ENCODE results near the gene TLE4. TPM values are rescaled to one million over a fixed set of nuclear protein-coding genes. Genes with fewer than 3 reads are reported as not detected.

Gene TLE4
- total RNA-seq, 4 donors from 2014 or later, result 30.1 to 52.5 (median 38.1) TPM

GRCh38 chr9:79630521-79631403, 59.0 kb downstream of the TLE4 start:
- H3K27me3 ChIP-seq, result no peaks in the 10 kb centered on the region
- no peak overlapping the region for H3K27ac ChIP-seq
- no peaks in the 10 kb centered on the region for H3K4me1 ChIP-seq
- WGBS, 2 donors, result 65 to 69% methylated on average over 5 of the region's 5 CpGs
- TF ChIP-seq, protein P1, sequence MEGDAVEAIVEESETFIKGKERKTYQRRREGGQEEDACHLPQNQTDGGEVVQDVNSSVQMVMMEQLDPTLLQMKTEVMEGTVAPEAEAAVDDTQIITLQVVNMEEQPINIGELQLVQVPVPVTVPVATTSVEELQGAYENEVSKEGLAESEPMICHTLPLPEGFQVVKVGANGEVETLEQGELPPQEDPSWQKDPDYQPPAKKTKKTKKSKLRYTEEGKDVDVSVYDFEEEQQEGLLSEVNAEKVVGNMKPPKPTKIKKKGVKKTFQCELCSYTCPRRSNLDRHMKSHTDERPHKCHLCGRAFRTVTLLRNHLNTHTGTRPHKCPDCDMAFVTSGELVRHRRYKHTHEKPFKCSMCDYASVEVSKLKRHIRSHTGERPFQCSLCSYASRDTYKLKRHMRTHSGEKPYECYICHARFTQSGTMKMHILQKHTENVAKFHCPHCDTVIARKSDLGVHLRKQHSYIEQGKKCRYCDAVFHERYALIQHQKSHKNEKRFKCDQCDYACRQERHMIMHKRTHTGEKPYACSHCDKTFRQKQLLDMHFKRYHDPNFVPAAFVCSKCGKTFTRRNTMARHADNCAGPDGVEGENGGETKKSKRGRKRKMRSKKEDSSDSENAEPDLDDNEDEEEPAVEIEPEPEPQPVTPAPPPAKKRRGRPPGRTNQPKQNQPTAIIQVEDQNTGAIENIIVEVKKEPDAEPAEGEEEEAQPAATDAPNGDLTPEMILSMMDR (IDR thresholded peaks at IDR 0.05), result no peak
- no peak for TF ChIP-seq POLR2A (IDR thresholded peaks at IDR 0.05)
- intact Hi-C loops (cut with DNase I), result no loop called here
- no peak for DNase-seq
- peaks cover 0 to 8% (median 0%) of the 10 kb centered on the region in 3 donors for H3K36me3 ChIP-seq
- no peak overlapping the region for H3K4me3 ChIP-seq
- no peaks in the 10 kb centered on the region for H3K9me3 ChIP-seq

DNA sequence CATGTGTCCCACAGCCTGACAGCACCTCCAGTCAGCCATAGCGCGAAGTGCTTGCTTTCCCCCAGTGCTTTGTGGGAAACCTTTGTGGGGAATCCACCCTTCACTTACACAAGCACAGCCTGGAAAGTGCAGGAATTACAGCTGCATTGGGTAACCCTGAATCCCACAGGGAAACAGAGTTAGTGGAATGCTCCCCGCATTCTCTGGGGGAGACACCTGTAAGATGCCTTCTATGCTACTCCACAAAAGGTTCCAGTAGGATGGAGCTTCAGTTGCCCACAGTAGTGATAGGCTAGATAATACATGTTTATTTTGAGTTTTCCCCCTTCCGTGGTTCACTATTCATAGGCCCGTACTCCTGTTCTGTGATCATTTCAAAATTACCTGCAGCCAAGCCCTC, 60.3 kb downstream of the TLE4 start:
- intact Hi-C loops (cut with DNase I), result no loop called here
- WGBS, 2 donors, result 94 to 95% methylated on average over 5 of the region's 5 CpGs
- no peak for DNase-seq
- TF ChIP-seq POLR2A (IDR thresholded peaks at IDR 0.05), result no peak
- TF ChIP-seq, protein P1 (IDR thresholded peaks at IDR 0.05), result no peak
- Histone ChIP-seq H3K9me3 (no peaks in the 10 kb centered on the region), H3K4me1 (no peaks in the 10 kb centered on the region), H3K36me3 (peaks cover 0 to 8% (median 0%) of the 10 kb centered on the region in 3 donors), H3K27me3 (no peaks in the 10 kb centered on the region), H3K27ac (no peak overlapping the region), H3K4me3 (no peak overlapping the region)

DNA sequence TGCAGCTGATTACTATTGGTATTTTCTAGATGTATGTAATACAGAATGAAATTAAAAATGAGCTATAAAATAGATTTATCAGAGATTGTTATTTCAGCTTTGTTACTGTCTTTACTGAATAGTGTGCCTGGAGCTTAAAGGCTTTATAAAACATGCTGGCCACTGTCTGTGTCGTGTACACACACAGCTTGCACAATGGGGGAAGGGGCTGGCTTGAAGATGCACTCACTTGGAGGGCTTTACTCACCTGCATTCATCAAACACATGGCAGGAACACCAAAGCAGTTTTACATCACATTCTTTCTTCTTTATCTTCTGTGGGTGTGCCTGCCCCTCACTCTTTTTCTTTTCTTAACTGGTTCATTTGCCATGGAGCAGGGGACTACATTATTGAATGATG, 60.9 kb downstream of the TLE4 start:
- intact Hi-C loops (cut with DNase I), result no loop called here
- no peak for TF ChIP-seq POLR2A (IDR thresholded peaks at IDR 0.05)
- TF ChIP-seq, protein P1 (IDR thresholded peaks at IDR 0.05), result no peak
- Histone ChIP-seq H3K36me3 (peaks cover 0 to 2% (median 0%) of the 10 kb centered on the region in 3 donors), H3K9me3 (no peaks in the 10 kb centered on the region), H3K27me3 (no peaks in the 10 kb centered on the region), H3K4me1 (no peaks in the 10 kb centered on the region), H3K4me3 (no peak overlapping the region), H3K27ac (no peak overlapping the region)
- 54 to 62% methylated on average over 1 of the region's 1 CpG for WGBS, 2 donors
- DNase-seq, result no peak

GRCh38 chr9:79633558-79633957, 61.8 kb downstream of the TLE4 start:
- 80 to 88% methylated on average over 3 of the region's 3 CpGs for WGBS, 2 donors

More at GRCh38 chr9:79633558-79633957, 61.8 kb downstream of the TLE4 start:
- intact Hi-C loops (cut with DNase I), result no loop called here
- no peak for DNase-seq
- Histone ChIP-seq H3K4me3 (no peak overlapping the region), H3K4me1 (no peaks in the 10 kb centered on the region), H3K27me3 (no peaks in the 10 kb centered on the region), H3K27ac (no peak overlapping the region), H3K36me3 (no peaks in the 10 kb centered on the region), H3K9me3 (no peaks in the 10 kb centered on the region)
- TF ChIP-seq POLR2A (IDR thresholded peaks at IDR 0.05), result no peak
- TF ChIP-seq, protein P1 (IDR thresholded peaks at IDR 0.05), result no peak

Measured in esophagus squamous epithelium (tissue), 5 donors.